HEK293T (cell line): ENCODE results near the gene DLD.

ENCODE experiments used
- ARNT ChIP-seq: fragments of 450-650 bp; IDR thresholded peaks from 2 replicates; pipeline ENCODE4 v1.6.1; 2017; ENCODE audit warnings: mild to moderate bottlenecking
- BHLHE40 ChIP-seq: fragments of 450-650 bp; IDR thresholded peaks from 2 replicates; pipeline ENCODE4 v1.6.1; 2016; ENCODE audit warnings: mild to moderate bottlenecking, moderate library complexity, borderline replicate concordance
- FOXK2 ChIP-seq: fragments of 450-650 bp; IDR thresholded peaks from 2 replicates; pipeline ENCODE4 v1.6.1; 2016; ENCODE audit warnings: mild to moderate bottlenecking
- FOXM1 ChIP-seq: fragments of 450-650 bp; IDR thresholded peaks from 2 replicates; pipeline ENCODE4 v1.6.1; 2017; ENCODE audit warnings: mild to moderate bottlenecking, borderline replicate concordance
- HDGF ChIP-seq: fragments of 450-650 bp; IDR thresholded peaks from 2 replicates; pipeline ENCODE4 v1.6.1; 2017; ENCODE audit warnings: antibody characterized with exemption, borderline replicate concordance
- LEF1 ChIP-seq: fragments of 450-650 bp; IDR thresholded peaks from 2 replicates; pipeline ENCODE4 v1.6.1; 2017; ENCODE audit warnings: mild to moderate bottlenecking, borderline replicate concordance
- NFRKB ChIP-seq: fragments of 450-650 bp; IDR thresholded peaks from 2 replicates; pipeline ENCODE4 v1.6.1; 2016; ENCODE audit warnings: mild to moderate bottlenecking, moderate library complexity
- PKNOX1 ChIP-seq: fragments of 450-650 bp; IDR thresholded peaks from 2 replicates; pipeline ENCODE4 v1.6.1; 2016
- SP1 ChIP-seq: fragments of 450-650 bp; IDR thresholded peaks from 2 replicates; pipeline ENCODE4 v1.6.1; 2017
- SUZ12 ChIP-seq: fragments of 450-650 bp; IDR thresholded peaks from 2 replicates; pipeline ENCODE4 v1.6.1; 2016; ENCODE audit warnings: mild to moderate bottlenecking
- ZNF384 ChIP-seq: fragments of 450-650 bp; IDR thresholded peaks from 2 replicates; pipeline ENCODE4 v1.6.1; 2016

GRCh38 chr7:107847168-107847835, 43.7 kb upstream of the DLD start:
- TF ChIP-seq HDGF = no peak
- no peak for TF ChIP-seq SP1
- no peak for TF ChIP-seq NFRKB
- no peak for TF ChIP-seq PKNOX1
- TF ChIP-seq FOXM1 = no peak
- TF ChIP-seq ARNT = no peak
- no peak for TF ChIP-seq SUZ12
- TF ChIP-seq BHLHE40 = no peak
- no peak for TF ChIP-seq LEF1
- TF ChIP-seq ZNF384 = no peak
- TF ChIP-seq FOXK2 = no peak
